WI38 (cell line): ENCODE results near the gene MTFR2.

ENCODE experiments used
- H3K4me3 ChIP-seq: 2 replicates; pipeline ENCODE4 v1.5.1; 2011; ENCODE audit warnings: low read depth, mild to moderate bottlenecking, control low read depth, low read length
- TF ChIP-seq, protein P1 (sequence below): IDR thresholded peaks from 2 replicates; pipeline ENCODE4 v1.5.1; 2012; ENCODE audit warnings: low read depth, mild to moderate bottlenecking, control low read depth, low read length

Gene MTFR2

GRCh38 chr6:136236466-136237293 lies 13.4 kb downstream of the MTFR2 start:
- no peak overlapping the region for H3K4me3 ChIP-seq
- TF ChIP-seq, protein P1, sequence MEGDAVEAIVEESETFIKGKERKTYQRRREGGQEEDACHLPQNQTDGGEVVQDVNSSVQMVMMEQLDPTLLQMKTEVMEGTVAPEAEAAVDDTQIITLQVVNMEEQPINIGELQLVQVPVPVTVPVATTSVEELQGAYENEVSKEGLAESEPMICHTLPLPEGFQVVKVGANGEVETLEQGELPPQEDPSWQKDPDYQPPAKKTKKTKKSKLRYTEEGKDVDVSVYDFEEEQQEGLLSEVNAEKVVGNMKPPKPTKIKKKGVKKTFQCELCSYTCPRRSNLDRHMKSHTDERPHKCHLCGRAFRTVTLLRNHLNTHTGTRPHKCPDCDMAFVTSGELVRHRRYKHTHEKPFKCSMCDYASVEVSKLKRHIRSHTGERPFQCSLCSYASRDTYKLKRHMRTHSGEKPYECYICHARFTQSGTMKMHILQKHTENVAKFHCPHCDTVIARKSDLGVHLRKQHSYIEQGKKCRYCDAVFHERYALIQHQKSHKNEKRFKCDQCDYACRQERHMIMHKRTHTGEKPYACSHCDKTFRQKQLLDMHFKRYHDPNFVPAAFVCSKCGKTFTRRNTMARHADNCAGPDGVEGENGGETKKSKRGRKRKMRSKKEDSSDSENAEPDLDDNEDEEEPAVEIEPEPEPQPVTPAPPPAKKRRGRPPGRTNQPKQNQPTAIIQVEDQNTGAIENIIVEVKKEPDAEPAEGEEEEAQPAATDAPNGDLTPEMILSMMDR: no peak

DNA sequence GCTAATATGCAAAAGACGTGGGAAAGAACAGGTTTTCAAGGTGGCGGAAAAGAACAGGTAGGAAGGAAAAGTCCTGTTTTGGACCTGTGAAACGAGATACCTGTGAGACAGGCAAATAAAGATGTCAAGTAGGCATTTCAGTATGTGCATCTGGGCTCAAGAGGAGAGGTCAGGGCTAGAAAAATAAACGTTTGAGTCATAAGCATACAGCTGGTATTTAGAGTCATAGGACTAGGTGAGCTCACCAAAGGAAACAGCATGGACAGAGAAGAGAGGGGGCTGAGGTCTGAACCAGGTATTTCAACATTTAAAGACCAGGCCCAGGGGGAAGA lies 14.9 kb downstream of the MTFR2 start:
- TF ChIP-seq, protein P1: no peak

DNA sequence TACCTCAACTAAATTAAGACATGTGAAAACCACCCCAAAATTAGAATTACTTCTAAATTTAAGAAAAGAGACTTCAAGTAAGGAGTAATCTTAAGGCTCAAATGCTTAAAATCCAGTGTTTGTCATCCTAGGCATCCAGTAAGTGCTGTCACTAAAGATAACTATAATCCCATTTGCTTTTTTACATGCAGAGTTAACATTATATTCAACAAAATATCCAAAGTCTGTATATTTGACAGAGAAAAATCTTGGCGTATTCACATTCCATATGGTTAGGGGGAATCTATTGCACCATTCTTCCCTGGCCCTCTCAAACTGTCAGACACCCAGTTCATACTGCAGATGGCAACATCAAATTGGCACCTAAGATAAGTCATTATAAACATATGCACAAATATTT lies 17.4 kb downstream of the MTFR2 start:
- H3K4me3 ChIP-seq: no peak overlapping the region
- TF ChIP-seq, protein P1: no peak

More for the DNA sequence above, 14.9 kb downstream of the MTFR2 start:
- no peak overlapping the region for H3K4me3 ChIP-seq

DNA sequence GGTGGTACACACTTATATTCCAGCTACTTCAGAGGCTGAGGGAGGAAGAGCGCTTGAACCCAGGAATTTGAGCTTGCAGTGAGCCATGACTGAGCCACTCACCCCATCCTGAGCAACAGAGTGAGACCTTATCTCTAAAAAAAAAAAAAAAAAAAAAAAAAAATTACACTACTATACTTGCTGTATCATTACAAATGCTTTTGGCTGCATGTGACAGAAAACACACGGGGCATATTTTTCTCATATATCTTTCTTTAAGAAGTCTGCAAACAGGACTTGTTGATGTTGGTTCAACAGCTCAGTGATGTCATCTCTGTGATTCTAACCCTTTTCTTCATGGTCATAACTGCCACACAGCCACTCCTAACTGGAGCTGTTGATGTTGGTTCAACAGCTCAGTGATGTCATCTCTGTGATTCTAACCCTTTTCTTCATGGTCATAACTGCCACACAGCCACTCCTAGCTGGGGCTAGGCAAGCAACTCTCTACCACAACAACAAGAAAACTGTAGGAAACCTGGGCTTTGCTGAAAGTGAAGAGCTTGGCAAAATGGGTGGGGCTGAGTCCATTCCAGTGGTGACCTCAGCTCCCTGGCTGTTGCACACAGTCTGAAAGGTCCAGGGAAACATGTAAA lies 19.8 kb downstream of the MTFR2 start:
- TF ChIP-seq, protein P1: no peak
- no peak overlapping the region for H3K4me3 ChIP-seq

- H3K4me3 ChIP-seq: no peak overlapping the region
- TF ChIP-seq, protein P1: no peak
Measured at GRCh38 chr6:136228814-136229213, 21.3 kb downstream of the MTFR2 start.

DNA sequence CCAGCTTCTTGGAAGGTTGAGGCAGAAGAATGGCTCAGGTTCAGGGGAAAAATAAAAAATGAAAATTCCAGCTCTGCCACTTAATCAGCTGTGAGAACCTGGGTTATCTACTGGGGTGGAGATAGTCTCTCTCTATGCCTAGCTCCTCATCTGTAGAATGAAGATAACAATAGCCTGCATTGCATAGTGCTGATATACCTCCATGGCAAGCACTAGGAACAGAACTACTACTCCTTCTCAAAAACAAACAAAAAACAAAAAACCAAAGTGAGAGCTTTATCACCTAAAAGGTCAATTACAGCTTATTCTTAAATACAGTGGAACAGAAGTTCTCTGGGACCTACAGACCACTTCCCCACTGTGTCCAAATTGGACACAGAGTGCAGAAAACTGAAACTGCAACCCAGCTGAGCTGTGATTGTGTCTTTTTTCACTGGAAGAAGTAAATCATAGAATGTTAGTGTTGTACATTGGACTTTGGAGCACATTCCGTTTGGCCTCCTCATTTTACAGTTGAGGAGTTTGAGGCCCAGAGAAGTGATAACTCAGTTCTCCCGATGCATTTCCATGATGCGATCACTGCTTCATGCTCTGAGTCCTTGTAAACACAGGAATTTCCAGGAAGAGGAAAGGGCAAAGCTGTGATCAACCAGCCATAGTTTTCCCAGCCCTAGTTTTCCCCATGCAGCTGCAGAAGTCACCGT lies 23.3 kb downstream of the MTFR2 start:
- TF ChIP-seq, protein P1: no peak

More for the DNA sequence above, 23.3 kb downstream of the MTFR2 start:
- H3K4me3 ChIP-seq: no peak overlapping the region
